GM18870 (cell line): ENCODE results near the gene WNT3A.

Source experiments
- ATAC-seq: cut with Tn5 transposase; IDR thresholded peaks from one replicate; pipeline ENCODE4 v1.9.1; 2021; ENCODE audit warnings: moderate library complexity; ENCODE audit not compliant: unreplicated experiment

The WNT3A gene

GRCh38 chr1:228048120-228048519 lies 41.3 kb downstream of the WNT3A start:
- no peak for ATAC-seq

GRCh38 chr1:228048659-228049298 lies 42.0 kb downstream of the WNT3A start:
- no peak for ATAC-seq

- no peak for ATAC-seq
These were observed 43.9 kb downstream of the WNT3A start for GRCh38 chr1:228050571-228051231.

GRCh38 chr1:228058172-228058948 lies 51.6 kb downstream of the WNT3A start:
- ATAC-seq, result no peak

GRCh38 chr1:228058949-228059633 lies 52.3 kb downstream of the WNT3A start:
- no peak for ATAC-seq

- no peak for ATAC-seq
These were observed 53.0 kb downstream of the WNT3A start for GRCh38 chr1:228059634-228060457.

GRCh38 chr1:228060458-228061190 lies 53.8 kb downstream of the WNT3A start:
- no peak for ATAC-seq

GRCh38 chr1:228061411-228062084 lies 54.8 kb downstream of the WNT3A start:
- ATAC-seq, result no peak

- ATAC-seq, result no peak
These were observed 55.4 kb downstream of the WNT3A start for GRCh38 chr1:228062085-228062791.

- no peak for ATAC-seq
These were observed 56.0 kb downstream of the WNT3A start for GRCh38 chr1:228062812-228063211.

GRCh38 chr1:228063251-228064191 lies 56.7 kb downstream of the WNT3A start:
- ATAC-seq, result no peak

- no peak for ATAC-seq
These were observed 57.5 kb downstream of the WNT3A start for GRCh38 chr1:228064296-228064695.

- no peak for ATAC-seq
These were observed 58.1 kb downstream of the WNT3A start for GRCh38 chr1:228064741-228065542.

- no peak for ATAC-seq
These were observed 58.9 kb downstream of the WNT3A start for GRCh38 chr1:228065543-228066347.

- ATAC-seq, result no peak
These were observed 59.6 kb downstream of the WNT3A start for GRCh38 chr1:228066416-228066815.
